Liver (tissue), 3 donors: ENCODE data around the gene IL21.

Experiments used
- ATF3 ChIP-seq: IDR thresholded peaks from 2 replicates; pipeline ENCODE4 v1.6.1; 2016; ENCODE audit warnings: antibody characterized with exemption
- CTCF ChIP-seq: fragments of 150-350 bp; IDR thresholded peaks from 2 replicates; pipeline ENCODE4 v1.5.1; 2017; ENCODE audit warnings: improper control_type of control experiment, low read depth, low read length; ENCODE audit not compliant: missing input control
- EGR1 ChIP-seq, 2 donors: IDR thresholded peaks; 2 replicates each; pipeline ENCODE4 v1.6.1; 2016 to 2018; ENCODE audit warnings: antibody characterized with exemption in 2 of 2, low read depth in 2 of 2
- FOXA2 ChIP-seq: IDR thresholded peaks from 2 replicates; pipeline ENCODE4 v1.6.1; 2016; ENCODE audit warnings: antibody characterized with exemption
- GABPA ChIP-seq, 2 donors: IDR thresholded peaks in 1 of 2; conservative IDR thresholded peaks in 1 of 2; 2 replicates each; pipeline ENCODE4 v1.6.1; 2016; ENCODE audit warnings: antibody characterized with exemption in 2 of 2, mild to moderate bottlenecking in 1 of 2, moderate library complexity in 1 of 2
- JUND ChIP-seq, 2 donors: IDR thresholded peaks; 2 replicates each; pipeline ENCODE4 v1.6.1; 2016; ENCODE audit warnings: antibody characterized with exemption in 2 of 2
- MAX ChIP-seq: IDR thresholded peaks from 2 replicates; pipeline ENCODE4 v1.6.1; 2016; ENCODE audit warnings: antibody characterized with exemption
- NR2F2 ChIP-seq: IDR thresholded peaks from 2 replicates; pipeline ENCODE4 v1.6.1; 2016; ENCODE audit warnings: antibody characterized with exemption
- RAD21 ChIP-seq, 2 donors: IDR thresholded peaks; 2 replicates each; pipeline ENCODE4 v1.6.1; 2016; ENCODE audit warnings: antibody characterized with exemption in 2 of 2, mild to moderate bottlenecking in 2 of 2
- REST ChIP-seq: IDR thresholded peaks from 2 replicates; pipeline ENCODE4 v1.6.1; 2016; ENCODE audit warnings: antibody characterized with exemption, mild to moderate bottlenecking
- RXRA ChIP-seq, 2 donors: IDR thresholded peaks; 2 replicates each; pipeline ENCODE4 v1.6.1; 2017 to 2018; ENCODE audit warnings: antibody characterized with exemption in 2 of 2, mild to moderate bottlenecking in 1 of 2
- SP1 ChIP-seq: IDR thresholded peaks from 2 replicates; pipeline ENCODE4 v1.6.1; 2018; ENCODE audit warnings: antibody characterized with exemption, mild to moderate bottlenecking
- YY1 ChIP-seq: IDR thresholded peaks from 2 replicates; pipeline ENCODE4 v1.6.1; 2016; ENCODE audit warnings: antibody characterized with exemption, mild to moderate bottlenecking
- donor health status: healthy.
- donor health status: healthy.

GRCh38 chr4:122584519-122584918 is 36.3 kb downstream of the IL21 start:
- no peak for TF ChIP-seq CTCF
- no peak for TF ChIP-seq REST
- TF ChIP-seq YY1, result no peak
- TF ChIP-seq RAD21 (IDR thresholded peaks at IDR 0.05), result no peak
- no peak for TF ChIP-seq JUND (IDR thresholded peaks at IDR 0.05)
- TF ChIP-seq RXRA (IDR thresholded peaks at IDR 0.05), result no peak
- no peak for TF ChIP-seq EGR1 (IDR thresholded peaks at IDR 0.05; ENCODE audit: low read depth in 2 of 2)
- TF ChIP-seq SP1, result no peak
- no peak for TF ChIP-seq MAX
- no peak for TF ChIP-seq GABPA (IDR thresholded peaks at IDR 0.05 in 1 of 2, conservative IDR thresholded peaks at IDR 0.05 in 1 of 2)
- TF ChIP-seq NR2F2, result no peak
- TF ChIP-seq ATF3, result no peak
- no peak for TF ChIP-seq FOXA2
